ENCODE data around the gene COPG1.

DNA sequence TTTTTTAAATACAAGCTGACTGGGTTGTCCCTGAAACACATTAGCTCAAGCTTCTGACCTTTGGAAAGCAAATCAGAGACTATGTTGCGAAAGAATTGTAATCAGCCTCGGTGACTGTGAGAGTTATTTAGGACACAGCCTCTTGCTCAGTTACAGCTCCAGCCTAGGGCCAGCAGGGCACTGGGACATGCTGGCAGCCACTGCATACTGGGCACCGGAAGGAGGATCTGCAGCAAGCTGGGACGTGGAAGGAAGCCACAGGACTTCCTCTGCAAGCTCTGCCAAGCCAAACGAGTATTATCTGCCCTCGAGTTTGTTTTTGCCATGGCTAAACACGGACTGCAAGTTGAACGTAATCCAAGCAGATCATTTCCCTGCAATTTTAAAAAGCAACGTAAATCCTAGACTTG, 24.4 kb upstream of the COPG1 start:
- TF ChIP-seq, protein P1, sequence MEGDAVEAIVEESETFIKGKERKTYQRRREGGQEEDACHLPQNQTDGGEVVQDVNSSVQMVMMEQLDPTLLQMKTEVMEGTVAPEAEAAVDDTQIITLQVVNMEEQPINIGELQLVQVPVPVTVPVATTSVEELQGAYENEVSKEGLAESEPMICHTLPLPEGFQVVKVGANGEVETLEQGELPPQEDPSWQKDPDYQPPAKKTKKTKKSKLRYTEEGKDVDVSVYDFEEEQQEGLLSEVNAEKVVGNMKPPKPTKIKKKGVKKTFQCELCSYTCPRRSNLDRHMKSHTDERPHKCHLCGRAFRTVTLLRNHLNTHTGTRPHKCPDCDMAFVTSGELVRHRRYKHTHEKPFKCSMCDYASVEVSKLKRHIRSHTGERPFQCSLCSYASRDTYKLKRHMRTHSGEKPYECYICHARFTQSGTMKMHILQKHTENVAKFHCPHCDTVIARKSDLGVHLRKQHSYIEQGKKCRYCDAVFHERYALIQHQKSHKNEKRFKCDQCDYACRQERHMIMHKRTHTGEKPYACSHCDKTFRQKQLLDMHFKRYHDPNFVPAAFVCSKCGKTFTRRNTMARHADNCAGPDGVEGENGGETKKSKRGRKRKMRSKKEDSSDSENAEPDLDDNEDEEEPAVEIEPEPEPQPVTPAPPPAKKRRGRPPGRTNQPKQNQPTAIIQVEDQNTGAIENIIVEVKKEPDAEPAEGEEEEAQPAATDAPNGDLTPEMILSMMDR (IDR thresholded peaks at IDR 0.05) = no peak
- no peak for TF ChIP-seq RCOR1 (IDR thresholded peaks at IDR 0.05; ENCODE audit: low read length)
- TF ChIP-seq MEF2A (IDR thresholded peaks at IDR 0.05; ENCODE audit: borderline replicate concordance, low read depth) = no peak
- TF ChIP-seq POLR2AphosphoS5 (IDR thresholded peaks at IDR 0.05; ENCODE audit: low read depth, low read length) = peak; percentile 34; the same call in 1 of the 2 replicates
- TF ChIP-seq EP300 (IDR thresholded peaks at IDR 0.05; ENCODE audit: borderline replicate concordance in 1 of 2, low read depth in 1 of 2, low read length in 1 of 2) = no peak
- TF ChIP-seq YY1 (IDR thresholded peaks at IDR 0.05; ENCODE audit: low read depth) = no peak
- TF ChIP-seq FOXJ3 (CRISPR knock-in tag; IDR thresholded peaks at IDR 0.05) = no peak
- no peak for TF ChIP-seq NRF1 (IDR thresholded peaks at IDR 0.05; ENCODE audit: low read depth, low read length)
- TF ChIP-seq, protein P2, sequence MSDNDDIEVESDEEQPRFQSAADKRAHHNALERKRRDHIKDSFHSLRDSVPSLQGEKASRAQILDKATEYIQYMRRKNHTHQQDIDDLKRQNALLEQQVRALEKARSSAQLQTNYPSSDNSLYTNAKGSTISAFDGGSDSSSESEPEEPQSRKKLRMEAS (IDR thresholded peaks at IDR 0.05; ENCODE audit: low read depth) = peak; percentile 53; the same call in 1 of the 2 replicates
